HepG2 (cell line): ENCODE measurements around the gene NHSL1. TPM values are rescaled to one million over a fixed set of nuclear protein-coding genes. Genes with fewer than 3 reads are reported as not detected.

Experiments used
- FOXA1 ChIP-seq, 2 experiments: fragments of 450-650 bp in 1 of 2; sonication (generic) in 1 of 2; formaldehyde crosslinking in 1 of 2; IDR thresholded peaks; 2 replicates each; pipeline versions ENCODE4 v1.4.0 to v1.6.1; 2016 to 2020; ENCODE audit warnings: missing genetic modification reagents in 1 of 2
- FOXJ3 ChIP-seq: sonication (generic); formaldehyde crosslinking; IDR thresholded peaks from 2 replicates; pipeline ENCODE4 v1.4.0; 2020; ENCODE audit warnings: missing genetic modification reagents, mild to moderate bottlenecking, borderline replicate concordance
- HMG20B ChIP-seq: conservative IDR thresholded peaks from 2 replicates; pipeline ENCODE4 v1.6.1; 2016; ENCODE audit warnings: missing genetic modification reagents, missing compliant biosample characterization
- HNF4G ChIP-seq, 2 experiments: sonication (generic) in 1 of 2; formaldehyde crosslinking in 1 of 2; IDR thresholded peaks; 2 replicates each; pipeline versions ENCODE4 v1.4.0 to v1.6.1; 2011 to 2020; ENCODE audit warnings: borderline replicate concordance in 2 of 2, low read depth in 2 of 2, mild to moderate bottlenecking in 2 of 2, low read length in 1 of 2, missing genetic modification reagents in 1 of 2, moderate library complexity in 1 of 2
- ISL2 ChIP-seq: sonication (generic); formaldehyde crosslinking; IDR thresholded peaks from 2 replicates; pipeline ENCODE4 v1.5.0; 2020; ENCODE audit warnings: missing genetic modification reagents
- NR2C2 ChIP-seq: sonication (generic); formaldehyde crosslinking; IDR thresholded peaks from 2 replicates; pipeline ENCODE4 v1.4.0; 2020; ENCODE audit warnings: missing genetic modification reagents, mild to moderate bottlenecking, moderate library complexity, borderline replicate concordance
- PPARG ChIP-seq: conservative IDR thresholded peaks from 2 replicates; pipeline ENCODE4 v1.6.1; 2016; ENCODE audit warnings: missing biosample characterization, missing genetic modification reagents
- REPIN1 ChIP-seq: sonication (generic); formaldehyde crosslinking; IDR thresholded peaks from 2 replicates; pipeline ENCODE4 v1.8.0; 2022; ENCODE audit warnings: missing genetic modification reagents, low read depth, mild to moderate bottlenecking, borderline replicate concordance
- STAT6 ChIP-seq: sonication (generic); formaldehyde crosslinking; IDR thresholded peaks from 2 replicates; pipeline ENCODE4 v1.4.0; 2020; ENCODE audit warnings: missing genetic modification reagents, mild to moderate bottlenecking, borderline replicate concordance
- TARDBP ChIP-seq: sonication (generic); formaldehyde crosslinking; IDR thresholded peaks from 2 replicates; pipeline ENCODE4 v1.8.0; 2022; ENCODE audit warnings: mild to moderate bottlenecking, missing genetic modification reagents
- TFAP4 ChIP-seq: sonication (generic); IDR thresholded peaks from 2 replicates; pipeline ENCODE4 v1.6.1; 2016; ENCODE audit warnings: low read depth, borderline replicate concordance
- TFE3 ChIP-seq: IDR thresholded peaks from 2 replicates; pipeline ENCODE4 v1.6.1; 2016
- ZBTB25 ChIP-seq: IDR thresholded peaks from 2 replicates; pipeline ENCODE4 v1.6.1; 2018; ENCODE audit warnings: missing genetic modification reagents
- ZMYM3 ChIP-seq: sonication (generic); formaldehyde crosslinking; IDR thresholded peaks from 2 replicates; pipeline ENCODE4 v1.5.1; 2020; ENCODE audit warnings: mild to moderate bottlenecking, missing genetic modification reagents
- ZNF281 ChIP-seq: sonication (generic); formaldehyde crosslinking; IDR thresholded peaks from 2 replicates; pipeline ENCODE4 v1.4.0; 2020; ENCODE audit warnings: missing genetic modification reagents, borderline replicate concordance
- ZNF510 ChIP-seq: sonication (generic); formaldehyde crosslinking; IDR thresholded peaks from 2 replicates; pipeline ENCODE4 v1.4.0; 2020; ENCODE audit warnings: low read depth, mild to moderate bottlenecking, missing genetic modification reagents
- polyA plus RNA-seq, 8 experiments: library from polyadenylated mRNA; depleted of rRNA in 3 of 8; stranded (reverse) in 7 of 8; unstranded in 1 of 8; fragments of >200 nt; fragmentation: Illumina TruSeq in 4 of 8; extraction: Trizol in 4 of 8; gene quantifications; 2 replicates each; pipeline versions ENCODE4 v1.2.1 to v1.2.3, GENCODE V29; 2011 to 2016; ENCODE audit warnings: low read depth in 4 of 8, missing spikeins in 1 of 8, mixed read lengths in 1 of 8; ENCODE audit not compliant: insufficient read depth in 1 of 8
- total RNA-seq, 5 experiments: library from RNA; depleted of rRNA; stranded (reverse); fragments of >200 nt; fragmentation: Illumina TruSeq; extraction: Trizol; gene quantifications; 2 replicates each; pipeline ENCODE4 v1.2.3, GENCODE V29; 2016; ENCODE audit warnings: low read depth in 1 of 5

Gene NHSL1
- total and polyA plus RNA-seq, 2 of the 13 experiments (the other 11 are each of a cell fraction or from before 2014, with no cell fraction given): 24.9 to 53.6 TPM

GRCh38 chr6:138538390-138539031 lies 39.2 kb upstream of the NHSL1 start (continued):
- TF ChIP-seq FOXJ3 (peak; percentile 24; the same call in 1 of the 2 replicates), ZBTB25 (CRISPR knock-in tag) (peak; percentile 29; the same call in 1 of the 2 replicates), ZMYM3 (CRISPR knock-in tag) (peak; percentile 82), TFAP4 (0 out of 2 replicates have a peak, but pooled peaks have one; percentile 6), TFE3 (CRISPR knock-in tag) (peak; percentile 39; the same call in 1 of the 2 replicates), REPIN1 (peak; percentile 67; the same call in 1 of the 2 replicates), PPARG (CRISPR knock-in tag) (peak; percentile 62; the same call in 1 of the 2 replicates), NR2C2 (CRISPR knock-in tag) (peak; percentile 78; the same call in 1 of the 2 replicates), FOXA1 (IDR thresholded peaks at IDR 0.05) (no peak), FOXA1 (CRISPR knock-in tag; IDR thresholded peaks at IDR 0.05) (0 out of 2 replicates have a peak, but pooled peaks have one; percentile 3), ZNF281 (CRISPR knock-in tag) (peak; percentile 46; the same call in 1 of the 2 replicates), ISL2 (CRISPR knock-in tag) (peak; percentile 57; the same call in 1 of the 2 replicates), ZNF510 (0 out of 2 replicates have a peak, but pooled peaks have one; percentile 79), TARDBP (CRISPR knock-in tag) (0 out of 2 replicates have a peak, but pooled peaks have one; percentile 58), HNF4G (IDR thresholded peaks at IDR 0.05; ENCODE audit: borderline replicate concordance, low read depth, low read length) (peak; percentile 74), HNF4G (CRISPR knock-in tag; IDR thresholded peaks at IDR 0.05; ENCODE audit: borderline replicate concordance, low read depth) (no peak), HMG20B (CRISPR knock-in tag) (peak; percentile 91), STAT6 (0 out of 2 replicates have a peak, but pooled peaks have one; percentile 26)
